ENCODE data around the gene GPR132. TPM values are rescaled to one million over a fixed set of nuclear protein-coding genes. Genes with fewer than 3 reads are reported as not detected.

The GPR132 gene
- total RNA-seq, 1 donor = 0.09 TPM

- DNase-seq (ENCODE audit: low read depth) = no peak
- TF ChIP-seq, protein P1, sequence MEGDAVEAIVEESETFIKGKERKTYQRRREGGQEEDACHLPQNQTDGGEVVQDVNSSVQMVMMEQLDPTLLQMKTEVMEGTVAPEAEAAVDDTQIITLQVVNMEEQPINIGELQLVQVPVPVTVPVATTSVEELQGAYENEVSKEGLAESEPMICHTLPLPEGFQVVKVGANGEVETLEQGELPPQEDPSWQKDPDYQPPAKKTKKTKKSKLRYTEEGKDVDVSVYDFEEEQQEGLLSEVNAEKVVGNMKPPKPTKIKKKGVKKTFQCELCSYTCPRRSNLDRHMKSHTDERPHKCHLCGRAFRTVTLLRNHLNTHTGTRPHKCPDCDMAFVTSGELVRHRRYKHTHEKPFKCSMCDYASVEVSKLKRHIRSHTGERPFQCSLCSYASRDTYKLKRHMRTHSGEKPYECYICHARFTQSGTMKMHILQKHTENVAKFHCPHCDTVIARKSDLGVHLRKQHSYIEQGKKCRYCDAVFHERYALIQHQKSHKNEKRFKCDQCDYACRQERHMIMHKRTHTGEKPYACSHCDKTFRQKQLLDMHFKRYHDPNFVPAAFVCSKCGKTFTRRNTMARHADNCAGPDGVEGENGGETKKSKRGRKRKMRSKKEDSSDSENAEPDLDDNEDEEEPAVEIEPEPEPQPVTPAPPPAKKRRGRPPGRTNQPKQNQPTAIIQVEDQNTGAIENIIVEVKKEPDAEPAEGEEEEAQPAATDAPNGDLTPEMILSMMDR (IDR thresholded peaks at IDR 0.05; ENCODE audit: insufficient read depth, low read length) = no peak
- H3K4me3 ChIP-seq (ENCODE audit: low read depth, low read length) = no peak overlapping the region
These were observed 5.5 kb upstream of the GPR132 start for GRCh38 chr14:105070760-105071137.

GRCh38 chr14:105069871-105070759 is 4.9 kb upstream of the GPR132 start:
- TF ChIP-seq, protein P1 (IDR thresholded peaks at IDR 0.05; ENCODE audit: insufficient read depth, low read length) = no peak
- DNase-seq (ENCODE audit: low read depth) = no peak
- no peak overlapping the region for H3K4me3 ChIP-seq (ENCODE audit: low read depth, low read length)

- TF ChIP-seq, protein P1 (IDR thresholded peaks at IDR 0.05; ENCODE audit: insufficient read depth, low read length) = no peak
- H3K4me3 ChIP-seq (ENCODE audit: low read depth, low read length) = no peak overlapping the region
- no peak for DNase-seq (ENCODE audit: low read depth)
These were observed 4.3 kb upstream of the GPR132 start for GRCh38 chr14:105069522-105069870.

DNA sequence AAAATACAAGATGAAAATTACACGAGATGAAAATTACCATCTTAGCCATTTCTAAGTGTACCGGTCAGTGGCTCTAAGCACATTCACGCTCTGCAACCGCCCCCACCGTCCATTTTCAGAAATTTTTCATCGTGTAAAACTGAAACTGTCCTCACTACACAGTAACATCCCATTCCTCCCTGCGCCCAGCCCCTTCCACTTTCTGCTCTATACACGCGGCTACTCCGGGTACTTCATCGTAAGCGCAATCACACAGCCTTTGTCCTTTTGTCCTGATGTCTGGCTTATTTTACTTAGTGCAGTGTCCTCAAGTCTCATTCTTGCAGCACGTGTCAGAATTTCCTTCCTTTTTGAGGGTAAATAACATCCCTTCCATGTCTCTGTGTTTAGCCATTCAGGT is 3.6 kb upstream of the GPR132 start:
- TF ChIP-seq, protein P1 (IDR thresholded peaks at IDR 0.05; ENCODE audit: insufficient read depth, low read length) = no peak
- no peak for DNase-seq (ENCODE audit: low read depth)
- H3K4me3 ChIP-seq (ENCODE audit: low read depth, low read length) = no peak overlapping the region

GRCh38 chr14:105067969-105068301 is 2.7 kb upstream of the GPR132 start:
- DNase-seq (ENCODE audit: low read depth) = no peak
- no peak overlapping the region for H3K4me3 ChIP-seq (ENCODE audit: low read depth, low read length)
- TF ChIP-seq, protein P1 (IDR thresholded peaks at IDR 0.05; ENCODE audit: insufficient read depth, low read length) = no peak

DNA sequence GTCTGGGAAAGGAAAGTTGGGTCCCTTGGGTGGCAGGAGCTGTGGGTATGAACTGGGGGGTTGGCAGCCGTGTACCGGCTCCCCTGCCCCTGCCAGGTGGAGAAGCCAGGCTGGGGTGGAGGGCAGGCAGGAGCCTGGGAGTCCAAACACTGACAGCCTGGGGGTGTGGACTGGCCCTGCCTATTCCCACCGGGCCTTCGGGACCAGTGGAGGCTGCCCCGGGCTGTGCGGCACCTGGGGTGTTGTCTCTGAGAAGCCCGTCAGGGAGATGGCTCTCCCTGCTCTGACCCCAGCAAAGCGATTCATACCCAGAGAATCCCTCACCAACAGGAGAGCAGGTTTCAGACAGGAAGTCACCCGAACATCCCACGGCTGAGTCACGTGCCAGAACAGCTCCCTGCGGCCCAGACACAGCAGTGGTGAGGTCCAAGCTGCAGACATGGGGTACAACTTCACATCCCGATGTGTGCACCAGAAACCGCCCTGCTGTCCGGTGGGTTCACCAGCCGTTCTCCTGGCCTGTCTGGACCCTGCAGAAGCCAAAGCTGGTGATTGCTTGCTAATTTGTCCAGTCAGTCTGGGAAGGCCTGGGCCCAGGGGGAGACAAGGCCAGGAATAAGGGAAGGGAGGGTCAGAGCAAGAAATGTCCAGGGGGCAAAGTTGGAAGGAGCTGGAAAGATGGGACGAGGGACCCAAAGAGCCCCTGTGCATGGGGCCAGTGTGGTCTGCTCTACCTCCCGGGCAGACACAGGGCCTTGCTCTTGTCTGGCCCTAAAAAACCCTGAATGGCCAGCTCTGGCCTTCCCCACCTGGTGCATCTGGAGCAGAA is 2.1 kb upstream of the GPR132 start:
- no peak for DNase-seq (ENCODE audit: low read depth)
- TF ChIP-seq, protein P1 (IDR thresholded peaks at IDR 0.05; ENCODE audit: insufficient read depth, low read length) = no peak
- no peak overlapping the region for H3K4me3 ChIP-seq (ENCODE audit: low read depth, low read length)

Measured in fibroblast of the aortic adventitia (primary cell).